Smooth muscle cell (in vitro differentiated cells): ENCODE data around the gene GTF2IRD1. TPM values are rescaled to one million over a fixed set of nuclear protein-coding genes. Genes with fewer than 3 reads are reported as not detected.

ENCODE experiments used
- DNase-seq: peaks from one replicate; lab custom pipeline; 2025; ENCODE audit not compliant: unreplicated experiment; lab: John Stamatoyannopoulos, UW
- H2AFZ ChIP-seq: fragments of 200-600 bp; sonication (generic); 2 replicates; pipeline ENCODE4 v1.6.0; 2016; ENCODE audit warnings: antibody characterized with exemption, low read depth, mild to moderate bottlenecking
- H3F3A ChIP-seq: fragments of 200-600 bp; sonication (generic); 2 replicates; pipeline ENCODE4 v1.6.0; 2017; ENCODE audit warnings: antibody characterized with exemption, low read depth
- H3K27ac ChIP-seq: fragments of 200-600 bp; sonication (generic); 2 replicates; pipeline ENCODE4 v1.5.1; 2016; ENCODE audit warnings: low read depth, mild to moderate bottlenecking
- H3K27me3 ChIP-seq: fragments of 200-600 bp; sonication (generic); 2 replicates; pipeline ENCODE4 v1.6.1; 2016; ENCODE audit warnings: low read depth, mild to moderate bottlenecking
- H3K36me3 ChIP-seq: fragments of 200-600 bp; sonication (generic); 2 replicates; pipeline ENCODE4 v1.5.1; 2016; ENCODE audit warnings: low read depth
- H3K4me1 ChIP-seq: fragments of 200-600 bp; sonication (generic); 2 replicates; pipeline ENCODE4 v1.5.1; 2016; ENCODE audit warnings: low read depth
- H3K4me2 ChIP-seq: fragments of 200-600 bp; sonication (generic); 2 replicates; pipeline ENCODE4 v1.6.0; 2016; ENCODE audit warnings: mild to moderate bottlenecking
- H3K4me3 ChIP-seq: fragments of 200-600 bp; sonication (generic); 2 replicates; pipeline ENCODE4 v1.5.1; 2016; ENCODE audit warnings: mild to moderate bottlenecking
- H3K79me2 ChIP-seq: fragments of 200-600 bp; sonication (generic); 2 replicates; pipeline ENCODE4 v1.6.0; 2016; ENCODE audit warnings: low read depth, mild to moderate bottlenecking
- H3K9ac ChIP-seq: fragments of 200-600 bp; sonication (generic); 2 replicates; pipeline ENCODE4 v1.6.0; 2016; ENCODE audit warnings: low read depth
- H3K9me3 ChIP-seq: fragments of 200-600 bp; sonication (generic); replicated peaks from 2 replicates; pipeline ENCODE4 v1.5.1; 2016; ENCODE audit warnings: low read depth
- H4K20me1 ChIP-seq: fragments of 200-600 bp; sonication (generic); 2 replicates; pipeline ENCODE4 v1.6.0; 2016; ENCODE audit warnings: low read depth
- WGBS: methylation state at CpG from one replicate; pipeline ENCODE4 v1.1.7; 2016; ENCODE audit warnings: low lambda C conversion rate; 5-methylcytosine and 5-hydroxymethylcytosine counted together
- polyA plus RNA-seq: library from polyadenylated mRNA; unstranded; fragments of >200 nt; fragmentation: Nextera tagmentation; extraction: Ambion mirVana; gene quantifications from 2 replicates; pipeline ENCODE4 v1.2.1, GENCODE V29; 2016
- total RNA-seq: library from RNA; depleted of rRNA; stranded (reverse); fragments of >200 nt; gene quantifications from 2 replicates; pipeline ENCODE4 v1.2.3, GENCODE V29; 2014
- TF ChIP-seq, protein P1 (sequence below): fragments of 200-600 bp; sonication (generic); IDR thresholded peaks from 2 replicates; pipeline ENCODE4 v1.5.1; 2017; ENCODE audit warnings: borderline replicate concordance, mild to moderate bottlenecking, antibody characterized with exemption; ENCODE audit not compliant: insufficient read depth, poor library complexity, severe bottlenecking

Gene GTF2IRD1
- total and polyA plus RNA-seq, 2 experiments from 2014 or later: 20.0 to 41.5 TPM

DNA sequence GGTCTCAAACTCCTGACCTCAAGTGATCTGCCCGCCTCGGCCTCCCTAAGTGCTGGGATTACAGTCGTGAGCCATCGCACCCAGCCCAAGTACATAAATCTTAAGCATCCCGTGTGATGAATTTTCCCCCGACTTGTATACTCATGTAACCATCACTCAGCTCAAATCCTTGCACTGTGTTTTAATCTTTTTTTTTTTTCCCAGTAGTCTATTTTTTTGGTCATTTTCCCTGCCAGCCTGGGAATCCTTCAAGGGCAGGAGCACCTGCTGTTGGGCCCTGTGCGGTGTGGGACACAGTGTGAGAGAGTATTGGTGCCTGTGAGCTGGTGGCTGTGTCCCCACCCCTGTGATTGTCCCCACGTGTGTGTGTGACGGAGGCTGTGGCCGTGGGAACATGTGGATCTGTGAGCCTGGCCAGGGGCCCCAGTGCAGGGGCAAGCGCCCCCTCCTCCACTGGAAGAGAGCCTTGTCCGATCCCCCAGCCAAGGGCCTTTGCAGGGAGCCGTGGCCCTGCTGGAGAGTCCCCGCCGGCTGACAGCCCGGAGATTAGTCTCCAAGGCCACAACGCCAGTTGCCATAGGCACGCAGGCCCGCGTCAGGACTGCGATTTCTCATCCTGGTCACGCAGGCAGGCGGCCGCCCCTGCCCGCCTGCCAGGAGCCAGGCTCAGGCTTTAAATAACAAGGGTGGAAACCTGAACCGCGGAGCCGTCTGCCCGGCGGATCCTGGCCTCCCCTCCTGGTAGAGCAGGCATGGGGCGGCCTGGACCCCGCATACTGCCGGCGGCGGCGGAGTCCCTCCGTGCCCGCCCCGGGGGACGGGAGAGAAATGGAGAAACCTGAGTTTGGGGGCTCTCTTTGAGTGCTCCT is 26.5 kb downstream of the GTF2IRD1 start:
- peaks cover 52% of the 10 kb centered on the region for H3K79me2 ChIP-seq
- H3K27ac ChIP-seq: peak overlapping the region; percentile 99
- H3F3A ChIP-seq: peaks cover 8% of the 10 kb centered on the region
- H2AFZ ChIP-seq: no peak overlapping the region
- WGBS: 21% methylated on average over 39 of the region's 40 CpGs
- peaks cover 100% of the 10 kb centered on the region for H4K20me1 ChIP-seq
- TF ChIP-seq, protein P1, sequence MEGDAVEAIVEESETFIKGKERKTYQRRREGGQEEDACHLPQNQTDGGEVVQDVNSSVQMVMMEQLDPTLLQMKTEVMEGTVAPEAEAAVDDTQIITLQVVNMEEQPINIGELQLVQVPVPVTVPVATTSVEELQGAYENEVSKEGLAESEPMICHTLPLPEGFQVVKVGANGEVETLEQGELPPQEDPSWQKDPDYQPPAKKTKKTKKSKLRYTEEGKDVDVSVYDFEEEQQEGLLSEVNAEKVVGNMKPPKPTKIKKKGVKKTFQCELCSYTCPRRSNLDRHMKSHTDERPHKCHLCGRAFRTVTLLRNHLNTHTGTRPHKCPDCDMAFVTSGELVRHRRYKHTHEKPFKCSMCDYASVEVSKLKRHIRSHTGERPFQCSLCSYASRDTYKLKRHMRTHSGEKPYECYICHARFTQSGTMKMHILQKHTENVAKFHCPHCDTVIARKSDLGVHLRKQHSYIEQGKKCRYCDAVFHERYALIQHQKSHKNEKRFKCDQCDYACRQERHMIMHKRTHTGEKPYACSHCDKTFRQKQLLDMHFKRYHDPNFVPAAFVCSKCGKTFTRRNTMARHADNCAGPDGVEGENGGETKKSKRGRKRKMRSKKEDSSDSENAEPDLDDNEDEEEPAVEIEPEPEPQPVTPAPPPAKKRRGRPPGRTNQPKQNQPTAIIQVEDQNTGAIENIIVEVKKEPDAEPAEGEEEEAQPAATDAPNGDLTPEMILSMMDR: no peak
- H3K9ac ChIP-seq: peak overlapping the region; percentile 95
- peak overlapping the region; percentile 14 for H3K4me3 ChIP-seq
- H3K4me1 ChIP-seq: peaks cover 25% of the 10 kb centered on the region
- peak overlapping the region; percentile 83 for H3K4me2 ChIP-seq
- no peaks in the 10 kb centered on the region for H3K9me3 ChIP-seq
- H3K27me3 ChIP-seq: no peaks in the 10 kb centered on the region
- DNase-seq: peak; percentile 77
- H3K36me3 ChIP-seq: no peaks in the 10 kb centered on the region

DNA sequence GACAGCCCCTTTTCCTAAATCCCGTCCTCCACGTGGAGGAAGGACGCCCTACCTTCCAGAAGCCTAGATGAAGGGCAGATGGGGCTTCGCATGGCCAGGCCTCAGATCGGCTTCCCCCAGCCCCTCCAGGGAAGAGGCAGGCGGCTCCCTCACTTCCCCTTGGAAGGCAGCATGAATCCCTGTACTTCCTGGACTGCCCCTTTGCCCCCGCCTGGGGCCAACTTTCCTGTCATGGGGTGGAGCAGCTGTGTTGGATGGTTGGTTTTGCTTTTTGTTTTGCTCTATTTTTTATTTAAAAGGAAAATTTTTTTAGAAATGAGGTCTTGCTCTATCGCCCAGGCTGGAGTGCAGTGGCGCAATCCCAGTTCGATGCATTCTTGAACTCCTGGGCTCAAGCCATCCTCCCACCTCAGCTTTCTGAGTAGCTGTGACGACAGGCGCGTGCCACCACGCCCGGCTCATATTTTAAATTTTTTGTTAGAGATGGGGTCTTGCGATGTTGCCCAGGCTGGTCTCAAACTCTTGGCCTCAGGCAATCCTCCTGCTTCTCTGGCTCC is 27.2 kb downstream of the GTF2IRD1 start:
- TF ChIP-seq, protein P1: no peak
- Histone ChIP-seq H3K4me3 (no peak overlapping the region), H3K9me3 (no peaks in the 10 kb centered on the region), H4K20me1 (peaks cover 100% of the 10 kb centered on the region), H3K79me2 (peaks cover 54% of the 10 kb centered on the region), H3K9ac (peak overlapping the region; percentile 95), H3K4me2 (peak overlapping the region; percentile 83), H3K27me3 (no peaks in the 10 kb centered on the region), H3F3A (peaks cover 8% of the 10 kb centered on the region), H3K4me1 (peaks cover 25% of the 10 kb centered on the region), H2AFZ (no peak overlapping the region), H3K27ac (peak overlapping the region; percentile 99), H3K36me3 (no peaks in the 10 kb centered on the region)
- DNase-seq: peak; percentile 43
- 50% methylated on average over 16 of the region's 16 CpGs for WGBS

GRCh38 chr7:74481458-74482196 is 27.9 kb downstream of the GTF2IRD1 start:
- Histone ChIP-seq H3K27me3 (no peaks in the 10 kb centered on the region), H3K36me3 (no peaks in the 10 kb centered on the region), H3F3A (peaks cover 8% of the 10 kb centered on the region), H3K9me3 (no peaks in the 10 kb centered on the region), H3K4me2 (no peak overlapping the region), H2AFZ (no peak overlapping the region), H3K9ac (peak overlapping the region; percentile 95), H4K20me1 (peaks cover 100% of the 10 kb centered on the region), H3K4me1 (peaks cover 25% of the 10 kb centered on the region), H3K4me3 (no peak overlapping the region), H3K79me2 (peaks cover 60% of the 10 kb centered on the region), H3K27ac (peak overlapping the region; percentile 99)
- DNase-seq: no peak
- WGBS: 94% methylated on average over 8 of the region's 8 CpGs
- TF ChIP-seq, protein P1: no peak
